Retinal pigment epithelial cell (primary cell): Measurements from ENCODE around the gene ZNF407.
A peak's percentile ranks its signal among the peaks of the same experiment; 100 is the strongest.

Experiments
- DNase-seq: peaks from one replicate; pipeline ENCODE4 v3.0.0-alpha.2; 2010; ENCODE audit warnings: low read depth
- H3K4me3 ChIP-seq: 2 replicates; pipeline ENCODE4 v1.5.1; 2011; ENCODE audit warnings: mild to moderate bottlenecking, low read length, control low read depth, moderate library complexity
- CTCF ChIP-seq: conservative IDR thresholded peaks from 2 replicates; pipeline ENCODE4 v1.5.1; 2011; ENCODE audit warnings: low read depth, low read length, control low read depth, inconsistent platforms

Gene ZNF407

GRCh38 chr18:74797577-74798151 lies 200.0 kb downstream of the ZNF407 start:
- no peak overlapping the region for H3K4me3 ChIP-seq
- TF ChIP-seq CTCF, result no peak
- DNase-seq, result no peak

GRCh38 chr18:74799542-74799941 lies 201.9 kb downstream of the ZNF407 start:
- no peak for DNase-seq
- TF ChIP-seq CTCF, result no peak
- H3K4me3 ChIP-seq, result no peak overlapping the region

- TF ChIP-seq CTCF, result no peak
- H3K4me3 ChIP-seq, result no peak overlapping the region
- no peak for DNase-seq
Measured at GRCh38 chr18:74800098-74800497, 202.4 kb downstream of the ZNF407 start.

GRCh38 chr18:74803117-74803516 lies 205.4 kb downstream of the ZNF407 start:
- no peak overlapping the region for H3K4me3 ChIP-seq
- no peak for DNase-seq
- no peak for TF ChIP-seq CTCF

GRCh38 chr18:74803769-74804168 lies 206.1 kb downstream of the ZNF407 start:
- no peak for TF ChIP-seq CTCF
- no peak for DNase-seq
- no peak overlapping the region for H3K4me3 ChIP-seq

- TF ChIP-seq CTCF, result no peak
- DNase-seq, result no peak
- no peak overlapping the region for H3K4me3 ChIP-seq
Measured at GRCh38 chr18:74804677-74805076, 207.0 kb downstream of the ZNF407 start.

- H3K4me3 ChIP-seq, result no peak overlapping the region
- DNase-seq, result peak; percentile 21
- TF ChIP-seq CTCF, result no peak
Measured at GRCh38 chr18:74806073-74806472, 208.4 kb downstream of the ZNF407 start.
